Esophagus muscularis mucosa (tissue), 4 donors: ENCODE measurements around the gene SRD5A2.

Experiments
- EP300 ChIP-seq: sonication (generic); formaldehyde crosslinking; IDR thresholded peaks from one replicate; pipeline ENCODE4 v1.6.1; 2017; ENCODE audit warnings: antibody characterized with exemption
- POLR2AphosphoS5 ChIP-seq, 2 donors: sonication (generic); formaldehyde crosslinking; IDR thresholded peaks; one replicate each; pipeline ENCODE4 v1.6.1; 2017; ENCODE audit warnings: antibody characterized with exemption in 2 of 2
- TF ChIP-seq, protein P1 (sequence below), 3 experiments: fragments of 200-600 bp in 2 of 3; fragments of 450-650 bp in 1 of 3; sonication (generic) in 2 of 3; IDR thresholded peaks; one replicate each; pipeline ENCODE4 v1.5.1; 2017 to 2019; ENCODE audit warnings: antibody characterized with exemption in 3 of 3, mild to moderate bottlenecking in 2 of 3, moderate library complexity in 1 of 3

DNA sequence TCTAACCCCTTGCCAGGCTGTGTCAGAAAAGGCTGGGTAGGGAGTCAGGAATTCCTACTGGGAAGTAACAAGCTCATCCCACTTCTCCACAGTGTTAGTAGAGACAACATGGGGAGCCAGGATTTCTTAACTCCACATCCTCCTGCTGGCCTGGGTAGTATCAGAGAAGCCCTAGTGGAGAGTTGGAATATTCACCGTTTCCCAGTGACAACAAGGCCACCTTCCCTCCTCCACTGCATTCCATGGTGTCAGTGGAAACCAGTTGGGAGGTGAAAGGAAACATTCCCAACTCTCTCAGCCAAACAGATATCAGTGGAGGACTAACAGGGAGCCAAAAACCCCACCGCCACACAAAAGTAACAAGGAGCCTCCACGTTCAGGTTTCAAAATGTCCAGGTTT is 41.2 kb downstream of the SRD5A2 start:
- TF ChIP-seq, protein P1, sequence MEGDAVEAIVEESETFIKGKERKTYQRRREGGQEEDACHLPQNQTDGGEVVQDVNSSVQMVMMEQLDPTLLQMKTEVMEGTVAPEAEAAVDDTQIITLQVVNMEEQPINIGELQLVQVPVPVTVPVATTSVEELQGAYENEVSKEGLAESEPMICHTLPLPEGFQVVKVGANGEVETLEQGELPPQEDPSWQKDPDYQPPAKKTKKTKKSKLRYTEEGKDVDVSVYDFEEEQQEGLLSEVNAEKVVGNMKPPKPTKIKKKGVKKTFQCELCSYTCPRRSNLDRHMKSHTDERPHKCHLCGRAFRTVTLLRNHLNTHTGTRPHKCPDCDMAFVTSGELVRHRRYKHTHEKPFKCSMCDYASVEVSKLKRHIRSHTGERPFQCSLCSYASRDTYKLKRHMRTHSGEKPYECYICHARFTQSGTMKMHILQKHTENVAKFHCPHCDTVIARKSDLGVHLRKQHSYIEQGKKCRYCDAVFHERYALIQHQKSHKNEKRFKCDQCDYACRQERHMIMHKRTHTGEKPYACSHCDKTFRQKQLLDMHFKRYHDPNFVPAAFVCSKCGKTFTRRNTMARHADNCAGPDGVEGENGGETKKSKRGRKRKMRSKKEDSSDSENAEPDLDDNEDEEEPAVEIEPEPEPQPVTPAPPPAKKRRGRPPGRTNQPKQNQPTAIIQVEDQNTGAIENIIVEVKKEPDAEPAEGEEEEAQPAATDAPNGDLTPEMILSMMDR (IDR thresholded peaks at IDR 0.05): no peak
- TF ChIP-seq EP300 (no peak), POLR2AphosphoS5 (IDR thresholded peaks at IDR 0.05) (no peak)
